Endothelial cell of umbilical vein (primary cell): ENCODE data around the gene KCTD18. TPM values are rescaled to one million over a fixed set of nuclear protein-coding genes. Genes with fewer than 3 reads are reported as not detected.

Experiments
- BruUV-seq: library from RNA; stranded (reverse); fragments of 400-500 nt; replicated peaks from 2 replicates; lab custom pipeline; 2021; lab: Mats Ljungman, UMichigan
- CTCF ChIA-PET: fragments of 300-600, 350-600 bp; sonication (Branson Sonifier 250); formaldehyde crosslinking; loops from one replicate; lab custom pipeline; 2021; ENCODE audit warnings: antibody characterized with exemption, inconsistent platforms; lab: Charles Lee
- POLR2A ChIA-PET: fragments of 300-600, 350-600 bp; sonication (Branson Sonifier 250); formaldehyde crosslinking; loops from one replicate; lab custom pipeline; 2021; ENCODE audit warnings: antibody characterized with exemption, inconsistent platforms; lab: Charles Lee
- DNase-seq: peaks from one replicate; pipeline ENCODE4 v3.0.0-alpha.2; 2011; ENCODE audit warnings: low read depth, low spot score
- FAIRE-seq: peaks from 2 replicates; lab custom pipeline; 2011; peaks lifted over from hg19 to GRCh38; lab: Jason Lieb, UNC
- H2AFZ ChIP-seq: 2 replicates; pipeline ENCODE4 v1.6.0; 2012; ENCODE audit warnings: low read depth, low read length, control low read depth, inconsistent platforms
- H3K27ac ChIP-seq: 2 replicates; pipeline ENCODE4 v1.5.1; 2011; ENCODE audit warnings: low read depth, mild to moderate bottlenecking, control low read depth, low read length, moderate library complexity; ENCODE audit not compliant: insufficient read depth
- H3K27me3 ChIP-seq, 2 experiments: 2 replicates each; pipeline versions ENCODE4 v1.6.0 to v1.6.1; 2011; ENCODE audit warnings: low read length in 2 of 2, mixed read lengths in 1 of 2; ENCODE audit not compliant: control insufficient read depth in 2 of 2, insufficient read depth in 2 of 2
- H3K36me3 ChIP-seq, 2 experiments: 2 replicates in 1 of 2; 3 replicates in 1 of 2; pipeline ENCODE4 v1.5.1; 2011; ENCODE audit warnings: low read length in 2 of 2, mild to moderate bottlenecking in 1 of 2, moderate library complexity in 1 of 2; ENCODE audit not compliant: control insufficient read depth in 2 of 2, insufficient read depth in 2 of 2; ENCODE audit errors: extremely low read depth in 1 of 2
- H3K4me1 ChIP-seq: 3 replicates; pipeline ENCODE4 v1.5.1; 2011; ENCODE audit warnings: mild to moderate bottlenecking, low read length; ENCODE audit not compliant: control insufficient read depth, insufficient read depth; ENCODE audit errors: extremely low read depth
- H3K4me2 ChIP-seq: 2 replicates; pipeline ENCODE4 v1.6.1; 2011; ENCODE audit warnings: low read length, control low read depth, mixed read lengths; ENCODE audit not compliant: insufficient read depth
- H3K4me3 ChIP-seq, 3 experiments: fragments of 200-600 bp in 1 of 3; sonication (generic), shearing (Covaris generic) in 1 of 3; replicated peaks in 1 of 3; 2 replicates each; pipeline ENCODE4 v1.5.1; 2011 to 2016; ENCODE audit warnings: control low read depth in 3 of 3, low read length in 3 of 3, mild to moderate bottlenecking in 2 of 3, inconsistent platforms in 1 of 3, low read depth in 1 of 3, moderate library complexity in 1 of 3; ENCODE audit not compliant: insufficient read depth in 1 of 3
- H3K79me2 ChIP-seq: 2 replicates; pipeline ENCODE4 v1.6.0; 2012; ENCODE audit warnings: low read length, inconsistent platforms; ENCODE audit not compliant: control insufficient read depth, insufficient read depth
- H3K9ac ChIP-seq: replicated peaks from 2 replicates; pipeline ENCODE3; 2011; ENCODE audit warnings: low read length, control low read depth; ENCODE audit not compliant: insufficient read depth; ENCODE audit errors: extremely low read depth
- H3K9me1 ChIP-seq: replicated peaks from 3 replicates; pipeline ENCODE4 v1.6.0; 2011; ENCODE audit warnings: mild to moderate bottlenecking, low read length; ENCODE audit not compliant: control insufficient read depth, insufficient read depth; ENCODE audit errors: extremely low read depth
- H3K9me3 ChIP-seq: replicated peaks from 2 replicates; pipeline ENCODE4 v1.5.1; 2012; ENCODE audit warnings: low read length, inconsistent platforms; ENCODE audit not compliant: control insufficient read depth, insufficient read depth
- H4K20me1 ChIP-seq: replicated peaks from 2 replicates; pipeline ENCODE3; 2011; ENCODE audit warnings: mild to moderate bottlenecking, low read length; ENCODE audit not compliant: control insufficient read depth, insufficient read depth; ENCODE audit errors: extremely low read depth
- CTCF ChIP-seq, 2 donors: IDR thresholded peaks; 1 replicate in 1 of 2; 2 replicates in 1 of 2; pipeline ENCODE4 v1.5.1; 2011; ENCODE audit warnings: low read length in 2 of 2, mild to moderate bottlenecking in 2 of 2, moderate library complexity in 2 of 2, control low read depth in 1 of 2, inconsistent platforms in 1 of 2, low read depth in 1 of 2; ENCODE audit not compliant: insufficient read depth in 1 of 2; ENCODE audit errors: extremely low read depth in 1 of 2
- EZH2 ChIP-seq: IDR thresholded peaks from 2 replicates; pipeline ENCODE4 v1.6.1; 2012; ENCODE audit warnings: borderline replicate concordance, low read depth, mild to moderate bottlenecking, moderate library complexity, low read length, inconsistent platforms; ENCODE audit not compliant: severe bottlenecking
- FOS ChIP-seq: IDR thresholded peaks from 2 replicates; pipeline ENCODE4 v1.6.1; 2011; ENCODE audit warnings: mild to moderate bottlenecking, low read length, moderate library complexity, borderline replicate concordance; ENCODE audit not compliant: insufficient read depth
- GATA2 ChIP-seq: IDR thresholded peaks from 2 replicates; pipeline ENCODE4 v1.7.0; 2011; ENCODE audit warnings: low read depth, mild to moderate bottlenecking, moderate library complexity, mixed read lengths, low read length; ENCODE audit not compliant: insufficient read length, insufficient read depth
- JUN ChIP-seq: IDR thresholded peaks from 2 replicates; pipeline ENCODE4 v1.6.1; 2011; ENCODE audit warnings: borderline replicate concordance, low read depth; ENCODE audit not compliant: insufficient read length, insufficient read depth
- MYC ChIP-seq: IDR thresholded peaks from one replicate; pipeline ENCODE4 v1.6.1; 2011; ENCODE audit warnings: mild to moderate bottlenecking, low read depth, low read length
- POLR2A ChIP-seq: IDR thresholded peaks from 2 replicates; pipeline ENCODE4 v1.6.1; 2012; ENCODE audit warnings: low read depth, mild to moderate bottlenecking, control low read depth, low read length
- POLR2AphosphoS5 ChIP-seq: IDR thresholded peaks from 2 replicates; pipeline ENCODE4 v1.6.1; 2012; ENCODE audit warnings: low read depth, mild to moderate bottlenecking, control low read depth, low read length, moderate library complexity; ENCODE audit not compliant: insufficient read depth
- dilution Hi-C: fragments of 300-500 bp; cut with MboI; formaldehyde crosslinking; loops from one replicate; pipeline ENCODE4 v1.15.0; 2019; ENCODE audit warnings: low sequenced_read_pairs; ENCODE audit not compliant: extremely low pct_ligation_motif_present
- intact Hi-C: fragments of 100-400 bp; cut with micrococcal nuclease; formaldehyde crosslinking; loops from one replicate; pipeline ENCODE4 v1.10.0; 2022
- polyA plus RNA-seq, 4 experiments: library from polyadenylated mRNA; depleted of rRNA in 3 of 4; stranded (reverse) in 3 of 4; unstranded in 1 of 4; fragments of >200 nt; gene quantifications; 2 replicates each; pipeline versions ENCODE4 v1.2.1 to v1.2.3, GENCODE V29; 2011 to 2012; ENCODE audit warnings: missing spikeins in 1 of 4
- total RNA-seq: library from RNA; stranded (reverse); gene quantifications from 2 replicates; pipeline ENCODE4 v1.2.3, GENCODE V29; 2021
- TF ChIP-seq, protein P1 (sequence below): IDR thresholded peaks from 2 replicates; pipeline ENCODE4 v1.6.1; 2011; ENCODE audit not compliant: insufficient read depth, insufficient read length

KCTD18 gene
- total and polyA plus RNA-seq, 2 donors (not counting 3 experiments of a cell fraction or from before 2014, with no cell fraction given), result 2.6 to 6.6 TPM

DNA sequence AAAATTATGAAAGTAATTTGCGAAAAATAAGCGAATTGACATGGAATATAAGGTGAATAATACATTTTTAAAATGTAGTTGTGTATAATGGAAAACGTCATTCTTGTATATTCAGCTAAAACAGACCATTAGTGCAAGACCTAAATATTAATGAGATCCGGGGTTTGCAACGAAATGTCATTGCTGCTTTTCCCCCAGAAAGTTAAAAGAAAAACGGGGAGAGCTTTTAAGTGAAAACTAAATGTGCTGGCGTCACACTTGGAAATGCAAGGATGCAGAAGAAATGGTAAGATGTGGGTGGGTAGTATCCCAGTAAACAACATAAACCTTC lies 15.6 kb upstream of the KCTD18 start:
- TF ChIP-seq, protein P1, sequence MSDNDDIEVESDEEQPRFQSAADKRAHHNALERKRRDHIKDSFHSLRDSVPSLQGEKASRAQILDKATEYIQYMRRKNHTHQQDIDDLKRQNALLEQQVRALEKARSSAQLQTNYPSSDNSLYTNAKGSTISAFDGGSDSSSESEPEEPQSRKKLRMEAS, result no peak
- no peak for TF ChIP-seq GATA2
- no peak for TF ChIP-seq POLR2A
- no peak overlapping the region for H3K27ac ChIP-seq
- no peaks in the 10 kb centered on the region for H3K9me1 ChIP-seq
- H3K79me2 ChIP-seq, result peaks cover 42% of the 10 kb centered on the region
- H3K4me3 ChIP-seq, result peak overlapping the region; percentile 66 to 83 (median 67)
- no peak for FAIRE-seq
- H3K27me3 ChIP-seq, result peaks cover 21 to 22% of the 10 kb centered on the region in 2 experiments
- BruUV-seq, result no TSS peak
- H3K4me2 ChIP-seq, result peak overlapping the region; percentile 91
- peak overlapping the region; percentile 87 for H2AFZ ChIP-seq
- DNase-seq, result no peak
- no peak overlapping the region for H3K9ac ChIP-seq
- intact Hi-C loops, result loop anchor here (5.0 kb wide), 1 partner anchor 912 kb away; no protein-coding TSS in a partner anchor
- H3K9me3 ChIP-seq, result no peaks in the 10 kb centered on the region
- dilution Hi-C loops, result no loop called here
- CTCF ChIA-PET, result interaction anchor here (0.8 to 1.5 kb wide), 6 partner anchors 12 to 552 kb away, joined by 3 to 5 read pairs (median 3); partner anchors contain the start of genes AOX1 and KCTD18
- no peaks in the 10 kb centered on the region for H4K20me1 ChIP-seq
- H3K36me3 ChIP-seq, result no peaks in the 10 kb centered on the region
- POLR2A ChIA-PET, result interaction anchor here (1.1 kb wide), 1 partner anchor 16 kb away, joined by 3 read pairs; the partner anchor contains the start of gene KCTD18
- peaks cover 8% of the 10 kb centered on the region for H3K4me1 ChIP-seq

DNA sequence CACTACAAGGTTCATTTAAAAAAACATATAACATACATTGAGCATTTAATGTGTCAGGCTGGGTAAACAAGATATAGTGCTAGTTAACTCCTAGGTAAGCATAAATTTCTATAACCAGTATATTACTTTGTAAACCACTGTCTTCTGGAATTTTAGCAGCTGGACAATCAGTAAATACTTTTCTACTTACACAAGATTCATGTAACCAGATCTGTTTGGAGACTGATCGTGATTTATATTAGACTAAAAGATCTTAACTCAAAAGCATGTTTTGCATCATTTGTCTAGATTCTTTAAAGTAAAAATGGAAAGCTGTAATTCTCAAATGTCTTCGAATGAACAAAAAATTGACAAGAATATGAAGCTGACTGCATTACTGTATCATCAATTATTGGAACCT lies 15.2 kb upstream of the KCTD18 start:
- H3K9me1 ChIP-seq, result no peaks in the 10 kb centered on the region
- dilution Hi-C loops (no loop called here), intact Hi-C loops (loop anchor here (5.0 kb wide), 1 partner anchor 912 kb away; no protein-coding TSS in a partner anchor)
- no peak for FAIRE-seq
- peaks cover 8% of the 10 kb centered on the region for H3K4me1 ChIP-seq
- ChIA-PET CTCF (interaction anchor here (0.8 to 1.5 kb wide), 5 partner anchors 12 to 552 kb away, joined by 3 to 5 read pairs (median 3); partner anchors contain the start of genes AOX1 and KCTD18), POLR2A (no interaction called here)
- H3K79me2 ChIP-seq, result peaks cover 37% of the 10 kb centered on the region
- H3K4me3 ChIP-seq, result peak overlapping the region in 1 of 3 experiments; percentile 83
- H2AFZ ChIP-seq, result no peak overlapping the region
- TF ChIP-seq EZH2 (no peak), POLR2AphosphoS5 (no peak), MYC (no peak), POLR2A (no peak), CTCF (IDR thresholded peaks at IDR 0.05; ENCODE audit: extremely low read depth in 1 of 2, insufficient read depth in 1 of 2, low read depth in 1 of 2, low read length in 2 of 2) (no peak), GATA2 (no peak), JUN (no peak), FOS (no peak)
- TF ChIP-seq, protein P1, result no peak
- no peaks in the 10 kb centered on the region for H4K20me1 ChIP-seq
- H3K27me3 ChIP-seq, result peaks cover 21 to 24% of the 10 kb centered on the region in 2 experiments
- H3K9me3 ChIP-seq, result no peaks in the 10 kb centered on the region
- no peak overlapping the region for H3K27ac ChIP-seq
- no peaks in the 10 kb centered on the region for H3K36me3 ChIP-seq
- BruUV-seq, result no TSS peak
- H3K4me2 ChIP-seq, result peak overlapping the region; percentile 91
- no peak overlapping the region for H3K9ac ChIP-seq
- DNase-seq, result no peak
